ENCODE data around the gene MKRN2. TPM values are rescaled to one million over a fixed set of nuclear protein-coding genes. Genes with fewer than 3 reads are reported as not detected.
"Not testable (repeated sequence)": the region's sequence is repeated elsewhere in the genome, so short reads cannot be mapped to it uniquely, and the experiment has no call there.

MKRN2 gene
- total RNA-seq, 4 donors from 2014 or later, result 35.5 to 49.4 (median 45.3) TPM

- Histone ChIP-seq H3K9me3 (no peaks in the 10 kb centered on the region), H3K27me3 (no peaks in the 10 kb centered on the region), H3K4me3 (no peak overlapping the region), H3K27ac (no peak overlapping the region), H3K4me1 (peaks cover 0 to 75% (median 5%) of the 10 kb centered on the region in 4 donors), H3K36me3 (no peaks in the 10 kb centered on the region)
- no peak for TF ChIP-seq CTCF (IDR thresholded peaks at IDR 0.05)
- TF ChIP-seq EP300 (IDR thresholded peaks at IDR 0.05), result no peak
- TF ChIP-seq POLR2A (IDR thresholded peaks at IDR 0.05), result no peak
- no peak for DNase-seq (ENCODE audit: low spot score in 2 of 2)
- 70 to 84% methylated on average over 2 of the region's 2 CpGs for WGBS, 2 donors
Observed at GRCh38 chr3:12630292-12630691, 73.4 kb downstream of the MKRN2 start.

GRCh38 chr3:12630843-12631242 is 74.0 kb downstream of the MKRN2 start:
- H3K9me3 ChIP-seq; H3K27ac ChIP-seq; H3K27me3 ChIP-seq; H3K4me3 ChIP-seq; H3K36me3 ChIP-seq; DNase-seq (ENCODE audit: low spot score in 2 of 2): not testable (repeated sequence)
- peaks cover 0 to 70% (median 3%) of the 10 kb centered on the region in 4 donors for H3K4me1 ChIP-seq
- 93 to 94% methylated on average over 7 of the region's 7 CpGs for WGBS, 2 donors

- Histone ChIP-seq H3K36me3 (peaks cover 0 to 7% (median 0%) of the 10 kb centered on the region in 3 donors), H3K27me3 (no peaks in the 10 kb centered on the region), H3K27ac (no peak overlapping the region), H3K4me1 (peaks cover 0 to 62% (median 3%) of the 10 kb centered on the region in 4 donors), H3K9me3 (no peaks in the 10 kb centered on the region), H3K4me3 (no peak overlapping the region)
- no peak for DNase-seq (ENCODE audit: low spot score in 2 of 2)
- no peak for TF ChIP-seq CTCF (IDR thresholded peaks at IDR 0.05)
- TF ChIP-seq POLR2A (IDR thresholded peaks at IDR 0.05), result no peak
- TF ChIP-seq EP300 (IDR thresholded peaks at IDR 0.05), result no peak
- WGBS, 2 donors, result 66 to 70% methylated on average over 2 of the region's 2 CpGs
Observed at GRCh38 chr3:12632523-12632922, 75.6 kb downstream of the MKRN2 start.

- 87 to 94% methylated on average over 4 of the region's 4 CpGs for WGBS, 2 donors
- no peak for TF ChIP-seq POLR2A (IDR thresholded peaks at IDR 0.05)
- TF ChIP-seq CTCF (IDR thresholded peaks at IDR 0.05), result no peak
- TF ChIP-seq EP300 (IDR thresholded peaks at IDR 0.05), result no peak
- Histone ChIP-seq H3K27me3 (no peaks in the 10 kb centered on the region), H3K36me3 (peaks cover 0 to 7% (median 0%) of the 10 kb centered on the region in 3 donors), H3K27ac (no peak overlapping the region), H3K9me3 (no peaks in the 10 kb centered on the region), H3K4me3 (no peak overlapping the region), H3K4me1 (peaks cover 0 to 62% (median 3%) of the 10 kb centered on the region in 4 donors)
- no peak for DNase-seq (ENCODE audit: low spot score in 2 of 2)
Observed at GRCh38 chr3:12633108-12633507, 76.2 kb downstream of the MKRN2 start.

Small RNAs within 50 kb of the gene (small RNA-seq; reads per million reads assigned to genes)
- gene RF00017, result not detected
- gene RNA5SP123, result not detected
- gene RNU6-377P, result not detected

Other genes with a start within 250 kb of the MKRN2 start
- 10 to 100 TPM; 31.8 to 40.2 (median 35.2) TPM for gene TSEN2, start 72.6 kb upstream of the MKRN2 start, total RNA-seq
- gene MKRN2OS, start 11.6 kb upstream of the MKRN2 start, total RNA-seq, result not detected
- gene RAF1, start 107.0 kb downstream of the MKRN2 start, total RNA-seq, result 100 to 1,000 TPM; 106 to 136 (median 121) TPM
- gene TMEM40, start 202.2 kb downstream of the MKRN2 start, total RNA-seq, result not detected
- 10 to 100 TPM; 14.3 to 24.5 (median 18.7) TPM for gene CAND2, start 239.6 kb downstream of the MKRN2 start, total RNA-seq

All from tibial nerve (tissue), 4 donors.